Loucy (cell line): Measurements from ENCODE around the gene TMEM269.

Experiments
- EZH2phosphoT487 ChIP-seq: fragments of 200-600 bp; IDR thresholded peaks from 2 replicates; pipeline ENCODE4 v1.6.1; 2018; ENCODE audit warnings: antibody characterized with exemption, mild to moderate bottlenecking, moderate library complexity, borderline replicate concordance
- TF ChIP-seq, protein P1 (sequence below): fragments of 200-600 bp; sonication (generic); conservative IDR thresholded peaks from 2 replicates; pipeline ENCODE4 v1.5.1; 2014; ENCODE audit warnings: mild to moderate bottlenecking, antibody characterized with exemption, low read length

- TF ChIP-seq, protein P1, sequence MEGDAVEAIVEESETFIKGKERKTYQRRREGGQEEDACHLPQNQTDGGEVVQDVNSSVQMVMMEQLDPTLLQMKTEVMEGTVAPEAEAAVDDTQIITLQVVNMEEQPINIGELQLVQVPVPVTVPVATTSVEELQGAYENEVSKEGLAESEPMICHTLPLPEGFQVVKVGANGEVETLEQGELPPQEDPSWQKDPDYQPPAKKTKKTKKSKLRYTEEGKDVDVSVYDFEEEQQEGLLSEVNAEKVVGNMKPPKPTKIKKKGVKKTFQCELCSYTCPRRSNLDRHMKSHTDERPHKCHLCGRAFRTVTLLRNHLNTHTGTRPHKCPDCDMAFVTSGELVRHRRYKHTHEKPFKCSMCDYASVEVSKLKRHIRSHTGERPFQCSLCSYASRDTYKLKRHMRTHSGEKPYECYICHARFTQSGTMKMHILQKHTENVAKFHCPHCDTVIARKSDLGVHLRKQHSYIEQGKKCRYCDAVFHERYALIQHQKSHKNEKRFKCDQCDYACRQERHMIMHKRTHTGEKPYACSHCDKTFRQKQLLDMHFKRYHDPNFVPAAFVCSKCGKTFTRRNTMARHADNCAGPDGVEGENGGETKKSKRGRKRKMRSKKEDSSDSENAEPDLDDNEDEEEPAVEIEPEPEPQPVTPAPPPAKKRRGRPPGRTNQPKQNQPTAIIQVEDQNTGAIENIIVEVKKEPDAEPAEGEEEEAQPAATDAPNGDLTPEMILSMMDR = no peak
- TF ChIP-seq EZH2phosphoT487 = no peak
These were observed 21.4 kb downstream of the TMEM269 start for GRCh38 chr1:42806171-42806570.
